MCF 10A (cell line): ENCODE measurements around the gene TNFRSF8. TPM values are rescaled to one million over a fixed set of nuclear protein-coding genes. Genes with fewer than 3 reads are reported as not detected.

ENCODE experiments used
- BruUV-seq: library from RNA; stranded (reverse); fragments of 400-500 nt; replicated peaks from 2 replicates; lab custom pipeline; 2021; lab: Mats Ljungman, UMichigan
- CTCF ChIA-PET: fragments of 300-600 bp; sonication (Branson Sonifier 250); formaldehyde crosslinking; extraction: SDS; loops from one replicate; lab custom pipeline; 2021; ENCODE audit warnings: antibody characterized with exemption, inconsistent platforms; lab: Yijun Ruan, JAX
- POLR2A ChIA-PET: fragments of 300-600, 350-650 bp; sonication (Branson Sonifier 250); formaldehyde crosslinking; extraction: SDS; loops from one replicate; lab custom pipeline; 2020; ENCODE audit warnings: antibody characterized with exemption, inconsistent platforms; lab: Yijun Ruan, JAX
- DNase-seq: peaks from one replicate; pipeline ENCODE4 v3.0.0-alpha.2; 2018; ENCODE audit not compliant: unreplicated experiment
- H3K27ac Mint-ChIP-seq: one replicate; pipeline ENCODE4 v1.8.0; 2022; ENCODE audit warnings: mild to moderate bottlenecking, low read depth, mixed read lengths; ENCODE audit not compliant: unreplicated experiment
- H3K27me3 Mint-ChIP-seq: one replicate; pipeline ENCODE4 v1.8.0; 2022; ENCODE audit warnings: mixed read lengths; ENCODE audit not compliant: insufficient read depth, unreplicated experiment
- H3K36me3 Mint-ChIP-seq: one replicate; pipeline ENCODE4 v1.8.0; 2022; ENCODE audit warnings: mild to moderate bottlenecking, moderate library complexity, mixed read lengths; ENCODE audit not compliant: insufficient read depth, unreplicated experiment
- H3K4me1 Mint-ChIP-seq: one replicate; pipeline ENCODE4 v1.8.0; 2022; ENCODE audit warnings: mixed read lengths; ENCODE audit not compliant: insufficient read depth, unreplicated experiment
- H3K4me3 Mint-ChIP-seq: one replicate; pipeline ENCODE4 v1.8.0; 2022; ENCODE audit warnings: mild to moderate bottlenecking, moderate library complexity, mixed read lengths; ENCODE audit not compliant: unreplicated experiment
- H3K9me3 Mint-ChIP-seq: one replicate; pipeline ENCODE4 v1.8.0; 2022; ENCODE audit warnings: mixed read lengths; ENCODE audit not compliant: unreplicated experiment
- CTCF ChIP-seq: fragments of 200-600 bp; IDR thresholded peaks from one replicate; pipeline ENCODE4 v1.8.0; 2022; ENCODE audit warnings: antibody characterized with exemption, mild to moderate bottlenecking; ENCODE audit not compliant: unreplicated experiment
- intact Hi-C: fragments of 100-400 bp; cut with micrococcal nuclease; formaldehyde crosslinking; loops from 2 replicates; pipeline ENCODE4 v1.14.1; 2022
- total RNA-seq: library from RNA; stranded (reverse); gene quantifications from 2 replicates; pipeline ENCODE4 v1.2.3, GENCODE V29; 2022

The TNFRSF8 gene
- total RNA-seq, 1 experiment from 2014 or later, result not detected

GRCh38 chr1:12034381-12034801 lies 28.7 kb upstream of the TNFRSF8 start:
- no TSS peak for BruUV-seq
- Mint-ChIP-seq H3K4me3 (no peak overlapping the region), H3K36me3 (no peaks in the 10 kb centered on the region), H3K27ac (no peak overlapping the region), H3K27me3 (no peaks in the 10 kb centered on the region), H3K4me1 (no peaks in the 10 kb centered on the region), H3K9me3 (no peaks in the 10 kb centered on the region)
- TF ChIP-seq CTCF, result no peak
- no peak for DNase-seq
- ChIA-PET CTCF (no interaction called here), POLR2A (no interaction called here)
- intact Hi-C loops, result no loop called here

- TF ChIP-seq CTCF, result no peak
- Mint-ChIP-seq H3K27me3 (no peaks in the 10 kb centered on the region), H3K4me1 (no peaks in the 10 kb centered on the region), H3K4me3 (no peak overlapping the region), H3K27ac (no peak overlapping the region), H3K36me3 (no peaks in the 10 kb centered on the region), H3K9me3 (no peaks in the 10 kb centered on the region)
- BruUV-seq, result no TSS peak
- ChIA-PET CTCF (no interaction called here), POLR2A (interaction anchor here (0.8 kb wide), 1 partner anchor 125 kb away, joined by 4 read pairs; no protein-coding TSS in a partner anchor)
- DNase-seq, result no peak
- intact Hi-C loops, result no loop called here
Measured at GRCh38 chr1:12035312-12035711, 27.8 kb upstream of the TNFRSF8 start.

GRCh38 chr1:12037486-12038355 lies 25.4 kb upstream of the TNFRSF8 start:
- intact Hi-C loops, result no loop called here
- H3K27me3 Mint-ChIP-seq, result no peaks in the 10 kb centered on the region
- H3K36me3 Mint-ChIP-seq, result no peaks in the 10 kb centered on the region
- H3K9me3 Mint-ChIP-seq, result no peaks in the 10 kb centered on the region
- DNase-seq, result no peak
- ChIA-PET POLR2A (no interaction called here), CTCF (interaction anchor here (0.6 to 0.9 kb wide), 3 partner anchors 173 to 1060 kb away, joined by 3 read pairs; no protein-coding TSS in a partner anchor)
- no peak overlapping the region for H3K27ac Mint-ChIP-seq
- TF ChIP-seq CTCF, result no peak
- H3K4me3 Mint-ChIP-seq, result no peak overlapping the region
- no TSS peak for BruUV-seq
- H3K4me1 Mint-ChIP-seq, result no peaks in the 10 kb centered on the region

GRCh38 chr1:12038356-12039163 lies 24.5 kb upstream of the TNFRSF8 start:
- Mint-ChIP-seq H3K9me3 (no peaks in the 10 kb centered on the region), H3K36me3 (no peaks in the 10 kb centered on the region), H3K4me1 (no peaks in the 10 kb centered on the region), H3K27ac (no peak overlapping the region), H3K27me3 (no peaks in the 10 kb centered on the region), H3K4me3 (no peak overlapping the region)
- POLR2A ChIA-PET, result no interaction called here
- CTCF ChIA-PET, result interaction anchor here (0.7 to 0.9 kb wide), 2 partner anchors 12 to 201 kb away, joined by 3 read pairs; no protein-coding TSS in a partner anchor
- BruUV-seq, result no TSS peak
- intact Hi-C loops, result no loop called here
- no peak for DNase-seq
- TF ChIP-seq CTCF, result no peak
